SHP77 (cell line): ENCODE data around the gene SLC30A3.

Source experiments
- DNase-seq, 2 experiments: peaks; one replicate each; lab custom pipeline; 2025; lab: John Stamatoyannopoulos, UW

The SLC30A3 gene

GRCh38 chr2:27203741-27204140 is 59.1 kb downstream of the SLC30A3 start:
- no peak for DNase-seq
